NCI-H446 treated with DMSO at 0.1 percent for 48 hours (cell line): Measurements from ENCODE around the gene RALBP1.

Experiments used
- DNase-seq: peaks from one replicate; lab custom pipeline; 2025; lab: John Stamatoyannopoulos, UW

RALBP1 gene

DNA sequence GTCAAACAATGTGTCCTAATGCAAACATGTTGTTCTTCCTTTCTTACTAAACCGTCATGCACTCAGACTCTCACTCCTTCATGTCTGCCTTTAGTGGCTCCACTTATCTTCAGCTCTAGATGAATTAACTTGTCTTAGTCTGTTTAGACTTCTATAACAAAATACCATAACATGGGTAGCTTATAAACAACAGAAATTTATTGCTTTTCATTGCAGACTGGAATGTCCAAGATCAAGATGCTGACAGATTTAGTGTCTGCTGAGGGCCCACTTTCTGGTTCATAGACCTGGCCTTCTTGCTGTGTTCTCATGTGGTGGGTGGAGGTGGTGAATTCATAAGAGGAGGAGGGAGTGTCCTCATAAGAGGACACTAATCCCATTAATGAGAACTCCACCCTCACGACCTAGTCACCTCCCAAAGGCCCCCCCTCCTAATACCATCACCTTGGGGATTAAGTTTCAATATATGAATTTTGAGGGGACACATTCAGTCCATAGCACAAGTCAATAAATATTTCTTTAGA lies 32.3 kb downstream of the RALBP1 start:
- no peak for DNase-seq

DNA sequence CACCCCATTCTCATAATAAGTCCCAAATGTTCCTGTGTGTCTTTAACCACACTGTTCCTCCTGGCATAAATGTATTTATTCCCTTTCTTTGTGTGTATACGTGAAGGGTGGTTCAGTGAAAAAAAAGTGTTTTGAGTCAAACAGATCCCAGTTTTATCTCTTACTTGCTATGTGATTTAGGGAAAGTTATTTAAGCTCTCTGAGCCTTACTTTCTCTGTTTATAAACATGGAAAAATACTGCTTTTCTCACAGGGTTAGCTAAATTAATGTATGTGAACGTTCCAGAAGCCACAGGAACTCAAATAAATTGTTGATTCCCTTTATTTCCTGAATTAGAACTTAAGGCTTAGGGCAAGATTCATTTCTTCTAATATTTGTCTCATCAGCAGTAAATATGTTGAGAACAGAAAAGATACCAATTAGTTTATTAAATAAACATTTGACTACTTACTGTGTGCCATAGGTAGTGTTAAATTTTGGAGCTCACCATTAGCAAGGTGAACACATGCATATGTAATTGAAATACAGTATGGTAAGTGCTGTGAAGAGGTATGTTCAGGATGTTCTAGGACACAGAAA lies 33.2 kb downstream of the RALBP1 start:
- DNase-seq: no peak

DNA sequence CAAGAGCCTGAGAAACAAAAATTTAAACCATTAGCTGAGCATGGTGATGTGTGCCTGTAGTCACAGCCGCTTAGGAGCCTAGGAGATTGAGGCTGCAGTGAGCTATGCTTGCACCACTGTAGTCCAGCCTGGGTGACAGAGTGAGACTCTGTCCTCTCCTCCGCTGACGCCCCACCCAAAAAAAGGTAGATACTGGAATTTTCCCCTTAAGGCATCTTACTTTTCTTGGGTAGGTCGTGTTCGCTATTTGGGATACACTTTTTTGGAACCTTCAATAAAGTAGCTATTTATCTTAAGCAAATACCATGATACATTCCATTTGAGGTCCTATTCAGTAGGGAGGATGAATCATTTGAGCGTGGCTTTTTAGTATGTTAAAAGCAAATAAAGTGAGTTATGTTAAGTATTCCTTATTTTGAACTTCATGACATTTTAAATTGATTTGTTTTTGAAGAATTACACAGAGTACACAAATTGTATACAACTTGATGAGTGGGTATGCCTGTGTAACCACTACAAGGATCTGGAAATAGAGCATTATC lies 38.7 kb downstream of the RALBP1 start:
- no peak for DNase-seq

DNA sequence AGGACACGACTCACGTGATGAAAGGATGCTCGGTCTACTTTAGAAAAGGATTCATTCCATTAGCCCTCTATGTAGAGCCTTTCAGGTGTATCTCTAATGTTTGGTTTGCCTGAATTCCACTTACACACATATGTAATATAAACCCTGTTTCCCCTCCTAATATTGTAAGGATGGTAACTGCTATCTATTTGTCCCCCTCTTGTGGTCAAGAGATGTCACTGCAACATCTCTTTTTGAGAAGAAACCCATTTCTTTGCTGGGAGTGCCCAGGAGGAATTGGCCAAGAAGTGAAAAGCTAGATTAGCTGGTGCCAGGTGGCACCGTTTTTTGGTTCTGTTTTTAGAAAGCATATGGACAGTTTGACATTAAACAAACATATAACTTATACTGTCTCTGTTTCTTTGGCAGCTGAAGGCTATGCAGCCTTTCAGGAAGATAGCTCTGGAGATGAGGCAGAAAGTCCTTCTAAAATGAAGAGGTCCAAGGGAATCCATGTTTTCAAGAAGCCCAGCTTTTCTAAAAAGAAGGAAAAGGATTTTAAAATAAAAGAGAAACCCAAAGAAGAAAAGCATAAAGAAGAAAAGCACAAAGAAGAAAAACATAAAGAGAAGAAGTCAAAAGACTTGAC lies 41.2 kb downstream of the RALBP1 start:
- DNase-seq: peak; percentile 52

DNA sequence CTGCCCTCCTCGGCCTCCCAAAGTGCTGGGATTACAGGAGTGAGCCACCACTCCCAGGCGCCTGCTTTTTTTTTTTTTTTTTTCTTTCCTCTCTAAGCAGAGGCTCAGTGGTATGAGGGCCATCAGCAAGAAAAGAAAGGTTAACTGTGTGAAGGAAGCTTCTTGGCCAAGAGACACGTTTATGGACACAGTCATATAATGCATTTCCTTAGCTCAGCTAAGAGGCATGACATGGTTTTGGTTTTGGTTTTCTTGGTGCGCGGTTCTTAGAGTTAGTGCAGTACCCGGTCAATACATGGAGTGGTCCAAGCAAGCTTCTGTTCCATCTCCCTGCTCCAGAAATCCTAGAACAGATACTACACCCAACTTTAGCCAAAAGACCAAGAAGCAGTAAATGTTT lies 42.6 kb downstream of the RALBP1 start:
- no peak for DNase-seq

DNA sequence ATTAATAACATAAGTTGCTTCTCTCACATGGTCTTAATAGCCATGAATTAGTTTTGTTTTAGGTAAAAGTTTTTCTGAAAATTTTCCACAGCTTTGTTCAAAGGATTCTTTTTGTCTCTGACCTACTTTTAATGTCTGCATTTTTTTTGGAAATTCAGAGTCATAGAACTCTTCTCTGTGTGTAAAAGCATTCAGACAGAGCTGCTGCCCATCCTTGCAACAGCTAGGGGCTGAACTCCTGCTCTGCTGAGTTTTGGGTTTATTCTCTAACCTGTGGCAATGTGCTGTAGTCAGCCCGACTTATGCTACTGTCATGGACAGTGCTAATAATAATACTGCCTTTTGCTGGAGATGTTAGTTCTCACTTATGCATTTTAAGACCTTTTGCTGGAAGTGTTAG lies 44.1 kb downstream of the RALBP1 start:
- no peak for DNase-seq

DNA sequence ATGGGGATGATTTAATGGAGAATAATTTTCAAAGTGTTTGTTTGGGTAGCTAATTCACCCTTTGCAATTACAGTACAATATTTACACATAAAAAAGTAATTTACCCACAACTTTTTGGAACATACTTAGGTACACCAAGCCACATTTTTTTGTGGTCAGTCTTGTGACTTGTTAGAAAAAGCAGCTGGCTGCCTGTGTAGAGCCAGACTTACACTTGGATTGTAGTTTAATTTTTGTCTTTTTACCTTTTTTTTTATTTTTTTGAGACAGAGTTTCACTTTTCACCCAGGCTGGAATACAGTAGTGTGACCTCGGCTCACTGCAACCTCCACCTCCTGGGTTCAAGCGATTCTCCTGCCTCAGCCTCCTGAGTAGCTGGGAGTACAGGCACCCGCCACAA lies 45.4 kb downstream of the RALBP1 start:
- DNase-seq: no peak

DNA sequence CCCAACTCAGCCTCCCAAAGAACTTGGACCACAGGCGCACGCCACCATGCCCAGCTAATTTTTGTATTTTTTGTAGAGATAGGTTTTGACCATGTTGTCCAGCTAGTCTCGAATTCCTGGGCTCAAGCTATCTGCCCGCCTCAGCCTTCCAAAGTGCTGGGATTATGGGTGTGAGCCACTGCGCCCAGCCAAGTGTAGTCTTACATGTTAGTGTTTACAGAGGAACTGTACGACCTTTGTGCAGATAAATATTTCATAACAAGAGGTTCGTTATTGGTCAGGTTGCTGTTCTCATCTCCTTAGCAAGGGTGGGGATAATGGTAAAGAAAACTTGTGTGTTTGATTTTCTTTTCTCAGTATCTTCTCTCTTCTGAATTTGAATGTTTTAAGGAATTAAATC lies 46.5 kb downstream of the RALBP1 start:
- DNase-seq: no peak

DNA sequence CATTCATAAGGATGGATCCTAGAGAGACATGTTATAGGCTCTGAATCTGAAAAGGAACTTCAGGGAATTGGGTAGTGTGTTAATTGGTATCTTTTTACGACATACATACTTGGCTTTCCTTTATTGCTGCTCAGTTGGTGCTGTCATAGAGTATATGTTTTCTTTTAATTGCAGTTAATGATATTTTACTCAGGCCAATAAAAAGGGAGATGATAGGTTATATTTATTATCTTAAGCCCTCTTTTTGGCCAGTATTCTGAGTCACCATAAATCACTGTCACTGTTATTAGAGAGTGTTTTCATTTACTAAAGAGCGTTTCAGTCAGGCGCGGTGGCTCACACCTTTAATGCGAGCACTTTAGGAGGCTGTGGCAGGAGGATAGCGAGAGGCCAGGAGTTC lies 47.6 kb downstream of the RALBP1 start:
- no peak for DNase-seq

DNA sequence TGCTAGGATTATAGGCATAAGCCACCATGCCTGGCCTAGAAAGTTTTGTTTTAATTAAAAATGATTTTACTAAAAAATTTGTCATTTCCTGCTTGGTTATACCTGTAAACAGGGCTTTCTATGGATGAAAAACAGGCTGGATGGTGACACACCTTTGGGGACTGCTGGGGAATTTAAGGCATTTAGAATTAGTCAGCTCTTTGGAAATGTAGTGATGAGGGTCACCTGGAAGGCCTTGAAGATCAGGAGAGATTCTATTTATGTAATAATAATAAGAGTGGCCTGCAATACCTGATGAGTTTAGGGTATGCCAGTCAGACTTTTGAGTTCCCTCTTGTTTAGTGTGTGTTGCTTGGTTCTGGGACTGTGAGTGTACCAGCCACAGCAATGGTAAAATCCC lies 51.1 kb downstream of the RALBP1 start:
- DNase-seq: no peak

DNA sequence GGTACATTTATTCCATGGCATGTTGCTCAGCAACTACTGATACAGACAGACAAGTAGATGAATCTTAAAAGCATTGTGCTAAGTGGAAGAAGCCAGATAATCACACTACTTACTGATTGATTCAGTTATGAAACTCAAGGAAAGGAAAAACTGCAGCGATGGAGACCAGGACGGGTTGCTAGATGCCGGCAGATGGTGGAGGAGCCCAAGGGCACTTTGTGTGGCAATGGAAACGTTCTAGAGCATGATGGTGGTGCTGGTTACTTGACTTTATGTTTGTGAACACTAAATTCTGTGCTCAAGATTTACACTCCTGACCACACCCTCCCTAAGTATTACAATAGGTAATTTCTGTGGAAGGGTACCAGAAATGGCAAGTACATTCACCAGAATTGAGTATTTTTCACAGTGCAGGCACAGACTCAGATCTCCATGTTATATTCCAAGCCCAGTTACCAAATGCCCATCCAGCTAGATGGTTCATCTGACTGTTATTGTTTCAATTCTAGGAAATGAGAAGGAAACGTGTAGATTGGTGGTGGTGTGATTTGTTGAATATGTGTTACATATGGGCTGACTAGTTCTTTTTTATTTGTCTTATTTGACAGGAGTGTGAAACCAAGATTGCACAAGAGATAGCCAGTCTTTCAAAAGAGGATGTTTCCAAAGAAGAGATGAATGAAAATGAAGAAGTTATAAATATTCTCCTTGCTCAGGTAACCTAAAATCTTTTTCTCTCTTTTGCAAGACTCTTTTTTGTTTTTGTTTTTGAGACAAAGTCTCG lies 55.1 kb downstream of the RALBP1 start:
- DNase-seq: no peak

DNA sequence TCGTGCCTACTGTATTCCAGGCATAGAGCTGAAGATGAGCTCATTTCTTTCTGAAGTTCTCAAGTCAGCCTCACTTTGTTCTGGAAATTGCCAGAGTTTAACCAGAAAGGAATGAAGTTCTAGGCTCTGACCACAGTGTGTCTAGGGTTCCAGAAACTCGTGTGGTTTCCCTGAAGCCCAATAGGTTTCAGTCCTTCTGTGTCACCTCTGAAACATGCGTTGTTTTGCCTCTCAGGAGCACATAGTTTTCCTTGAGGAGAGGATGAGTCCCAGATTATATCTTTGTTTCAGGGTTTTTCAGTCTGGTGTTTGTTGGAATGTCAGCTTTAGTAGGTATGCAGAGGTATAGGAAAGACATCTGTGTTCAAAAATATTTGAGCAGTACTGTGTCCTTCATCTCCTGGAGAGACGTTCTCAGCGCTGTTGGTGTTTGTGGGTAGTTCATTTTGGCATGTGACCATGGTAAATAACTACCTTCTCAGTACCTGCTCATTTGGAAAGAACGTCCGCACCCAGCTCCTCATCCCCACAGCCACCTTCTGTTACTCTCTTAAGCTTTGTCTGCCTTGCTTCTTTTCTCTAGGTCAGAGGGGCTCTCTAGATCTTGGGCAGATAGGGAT lies 56.6 kb downstream of the RALBP1 start:
- no peak for DNase-seq

DNA sequence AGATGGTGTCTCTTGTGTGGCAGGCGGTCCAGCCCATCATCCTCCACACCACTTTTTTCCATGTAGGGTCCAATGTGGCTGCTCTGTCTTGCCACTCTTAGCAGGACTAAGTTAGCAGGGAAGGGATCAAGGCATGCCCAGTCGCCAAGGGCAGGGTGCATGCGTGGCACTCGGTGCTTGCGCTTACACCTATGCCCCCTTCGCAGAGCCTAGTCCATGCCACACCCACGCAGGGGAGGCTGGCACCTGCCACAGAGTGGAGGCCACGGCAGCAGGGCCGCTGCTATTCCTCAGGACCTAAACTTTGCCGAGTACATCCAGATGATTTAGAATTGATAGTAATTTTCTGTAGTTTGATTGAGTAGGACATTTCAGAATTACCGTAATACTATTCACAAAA lies 59.5 kb downstream of the RALBP1 start:
- no peak for DNase-seq

DNA sequence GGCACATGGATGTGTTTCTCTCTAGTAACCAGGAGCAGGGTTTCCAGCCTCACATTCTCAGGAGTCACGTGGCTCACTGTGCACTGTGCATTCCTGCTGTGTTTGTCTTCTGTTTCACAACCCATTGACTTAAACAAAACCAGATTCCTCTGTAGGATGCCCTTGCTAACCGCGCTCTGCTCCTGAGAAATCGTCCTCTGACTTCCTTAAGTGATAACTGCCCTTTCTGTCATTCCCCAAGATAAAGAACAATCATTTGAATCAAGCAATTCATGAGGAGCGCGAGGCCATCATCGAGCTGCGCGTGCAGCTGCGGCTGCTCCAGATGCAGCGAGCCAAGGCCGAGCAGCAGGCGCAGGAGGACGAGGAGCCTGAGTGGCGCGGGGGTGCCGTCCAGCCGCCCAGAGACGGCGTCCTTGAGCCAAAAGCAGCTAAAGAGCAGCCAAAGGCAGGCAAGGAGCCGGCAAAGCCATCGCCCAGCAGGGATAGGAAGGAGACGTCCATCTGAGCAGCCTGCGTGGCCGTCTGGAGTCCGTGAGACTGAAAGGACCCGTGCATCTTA lies 60.2 kb downstream of the RALBP1 start:
- no peak for DNase-seq

DNA sequence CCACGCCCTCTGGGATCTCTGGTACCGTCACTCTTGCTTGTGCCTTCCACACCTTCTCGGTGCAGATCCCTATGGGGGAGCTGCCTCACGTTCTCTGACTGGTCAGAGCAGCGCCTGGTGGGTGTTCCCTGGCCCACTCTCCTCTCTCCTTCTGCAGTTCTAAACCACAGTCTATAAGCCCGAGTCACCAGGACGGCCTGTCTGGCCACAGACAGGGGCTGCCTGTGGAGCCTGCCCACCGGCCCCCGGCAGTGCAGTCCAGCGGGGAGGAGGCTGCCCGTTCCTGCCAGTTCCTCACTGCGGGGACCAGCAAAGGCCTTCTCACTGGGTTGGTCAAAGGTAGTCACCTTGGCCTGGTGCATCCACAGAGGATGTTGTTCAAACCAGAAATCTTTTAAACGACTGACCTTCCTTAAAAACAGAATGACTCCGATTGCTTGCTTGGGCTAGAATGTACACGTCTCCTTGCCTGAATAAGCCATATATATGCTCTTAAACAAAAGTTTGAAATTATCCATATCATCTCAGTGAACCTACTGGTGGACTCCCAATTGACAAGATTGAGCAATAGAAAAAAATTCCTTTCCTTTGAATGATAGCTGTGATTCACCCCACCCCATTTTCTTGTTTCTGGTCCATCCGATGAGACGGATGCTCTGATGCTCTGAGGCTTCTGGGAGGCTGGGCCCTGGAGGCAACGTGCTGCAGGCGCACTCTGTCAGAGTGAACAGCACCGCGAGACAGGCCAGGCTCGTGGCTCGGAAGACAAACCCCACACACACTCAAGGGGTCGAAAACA lies 61.2 kb downstream of the RALBP1 start:
- no peak for DNase-seq

DNA sequence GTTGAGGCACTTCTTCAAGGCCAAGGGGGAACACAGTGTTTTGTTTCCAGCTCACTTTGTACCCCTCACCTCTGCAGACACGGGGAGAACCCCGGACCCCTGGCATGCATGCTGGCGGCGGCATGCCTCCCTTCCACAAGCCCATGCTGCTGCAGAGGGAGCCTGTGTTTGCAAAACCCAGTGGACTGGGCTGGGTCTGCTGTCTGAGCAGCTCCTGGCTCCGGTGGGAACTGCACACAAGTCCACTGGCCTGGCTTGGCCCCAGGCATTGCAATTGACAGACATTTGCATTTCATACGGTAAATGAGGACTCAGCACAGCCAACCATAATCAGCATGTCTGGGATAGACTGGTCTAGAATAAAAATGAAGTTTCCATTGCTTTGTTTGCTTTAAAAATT lies 62.4 kb downstream of the RALBP1 start:
- DNase-seq: no peak

DNA sequence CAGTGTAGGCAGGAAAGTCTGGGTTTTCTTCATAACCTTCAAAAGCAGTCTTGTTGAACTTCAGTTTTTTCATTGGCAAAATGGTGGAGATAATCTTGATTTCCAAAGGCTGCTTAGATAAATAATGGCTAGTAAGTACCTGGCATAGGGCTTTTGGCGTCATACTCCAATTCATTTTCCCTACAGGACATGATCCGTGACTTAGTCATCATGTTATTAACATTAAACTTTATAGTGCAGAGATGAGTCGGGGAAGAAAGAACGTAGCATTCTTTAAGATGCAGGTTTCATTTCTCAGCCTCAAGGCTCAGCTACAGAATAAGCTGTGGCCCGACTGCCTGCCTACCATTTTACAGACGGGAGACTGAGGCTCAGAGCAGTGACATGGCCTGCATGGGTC lies 64.0 kb downstream of the RALBP1 start:
- no peak for DNase-seq

DNA sequence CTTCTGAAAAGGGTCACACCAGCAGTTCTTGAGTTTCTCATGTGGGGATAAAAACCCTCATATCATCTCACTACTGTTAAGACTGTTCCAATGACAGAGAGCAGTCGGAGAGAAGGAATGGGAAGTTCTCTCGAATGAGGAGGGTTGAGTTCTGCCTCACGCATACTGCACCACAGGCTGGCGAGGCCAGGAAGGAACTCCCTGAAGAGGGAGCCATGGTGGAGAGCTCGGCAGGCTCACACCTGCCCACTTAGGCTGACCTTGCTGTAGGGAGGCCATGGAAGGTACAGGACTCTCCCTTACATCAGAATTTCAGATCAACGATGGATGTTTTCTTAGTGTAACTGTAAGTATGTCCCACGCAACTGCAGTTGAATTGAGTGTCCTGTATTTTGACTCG lies 64.6 kb downstream of the RALBP1 start:
- no peak for DNase-seq

DNA sequence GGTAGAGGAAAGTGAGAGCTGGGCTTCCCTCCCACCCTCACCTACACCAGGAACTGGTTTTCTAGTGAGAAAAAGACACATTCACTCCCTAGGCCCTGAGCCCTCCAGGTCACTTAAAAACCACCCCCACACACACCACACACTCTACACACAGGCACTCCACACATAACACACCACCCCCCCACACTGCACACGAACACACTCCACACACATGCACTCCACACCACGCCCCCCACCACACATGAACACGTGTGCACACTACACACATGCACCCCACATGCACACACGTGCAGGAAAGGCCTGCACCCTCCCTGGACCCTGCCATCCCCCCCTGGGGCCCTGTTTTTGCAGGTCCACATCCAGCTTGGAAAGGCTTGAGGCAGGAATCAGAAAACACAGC lies 67.6 kb downstream of the RALBP1 start:
- no peak for DNase-seq

DNA sequence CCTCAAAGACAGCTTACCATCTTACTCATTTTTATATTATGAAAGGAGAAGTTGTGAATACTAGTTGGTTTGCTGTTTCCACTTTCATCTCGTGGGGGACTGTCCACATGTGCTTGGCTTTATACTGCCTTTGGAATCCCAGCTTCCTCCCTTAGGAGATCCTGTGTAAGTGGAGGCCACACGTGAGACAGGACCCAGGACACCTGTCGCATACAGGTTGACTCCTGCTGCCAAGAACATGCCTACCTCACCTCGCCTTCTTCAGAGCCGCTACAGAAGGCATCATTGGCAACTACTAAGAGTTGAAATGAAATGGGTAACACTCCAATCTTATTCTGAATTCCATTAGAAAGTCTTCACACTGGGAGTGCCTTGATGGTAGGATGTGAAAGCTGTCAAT lies 69.7 kb downstream of the RALBP1 start:
- no peak for DNase-seq

DNA sequence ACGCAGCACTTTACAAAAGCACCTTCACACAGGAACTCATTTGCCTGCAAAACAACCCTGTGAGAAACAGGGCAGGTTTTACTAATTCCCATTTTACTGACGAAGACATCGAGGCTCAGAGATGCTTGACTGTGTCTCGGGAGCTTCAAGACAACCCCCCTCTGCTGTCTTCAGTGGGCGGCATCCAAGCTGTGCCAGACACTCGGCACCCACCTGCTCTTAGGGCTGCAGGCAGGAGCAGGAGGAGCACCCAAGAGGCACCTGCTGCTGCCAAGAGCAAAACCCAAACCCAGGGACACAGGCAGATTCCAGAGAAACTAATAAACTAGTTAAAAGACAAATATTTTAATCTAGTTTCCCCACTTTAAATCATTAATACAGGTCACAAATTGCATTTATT lies 71.2 kb downstream of the RALBP1 start:
- DNase-seq: no peak
